HL-60 (cell line): ENCODE measurements around the gene CCDC169.
"Not testable (repeated sequence)": the region's sequence is repeated elsewhere in the genome, so short reads cannot be mapped to it uniquely, and the experiment has no call there.

ENCODE experiments used
- DNase-seq, 2 experiments: peaks; one replicate each; pipeline ENCODE4 v3.0.0-alpha.2; 2010 to 2020; ENCODE audit warnings: low read depth in 1 of 2, low spot score in 1 of 2
- H3K27ac ChIP-seq: fragments of 250-450 bp; sonication (Bioruptor Pico); replicated peaks from 2 replicates; pipeline ENCODE4 v1.5.1; 2020; ENCODE audit warnings: mild to moderate bottlenecking, moderate library complexity
- H3K27me3 ChIP-seq: fragments of 250-450 bp; sonication (Bioruptor Pico); 2 replicates; pipeline ENCODE4 v1.5.1; 2021; ENCODE audit warnings: mild to moderate bottlenecking, moderate library complexity; ENCODE audit not compliant: insufficient read depth, poor library complexity, severe bottlenecking
- H3K4me3 ChIP-seq: replicated peaks from 2 replicates; pipeline ENCODE4 v1.5.1; 2011; ENCODE audit warnings: mild to moderate bottlenecking, control low read depth, low read length; ENCODE audit not compliant: insufficient read depth
- CTCF ChIP-seq: IDR thresholded peaks from one replicate; pipeline ENCODE4 v1.5.1; 2011; ENCODE audit warnings: low read length, control low read depth, inconsistent platforms; ENCODE audit not compliant: insufficient read depth
- GABPA ChIP-seq: IDR thresholded peaks from 2 replicates; pipeline ENCODE4 v1.6.1; 2012; ENCODE audit warnings: low read depth
- POLR2AphosphoS5 ChIP-seq: IDR thresholded peaks from 2 replicates; pipeline ENCODE4 v1.6.1; 2012; ENCODE audit warnings: low read depth
- REST ChIP-seq: IDR thresholded peaks from 2 replicates; pipeline ENCODE4 v1.6.1; 2012; ENCODE audit warnings: low read depth; ENCODE audit not compliant: insufficient replicate concordance
- SPI1 ChIP-seq: IDR thresholded peaks from 2 replicates; pipeline ENCODE4 v1.6.1; 2012; ENCODE audit warnings: low read depth, mild to moderate bottlenecking, borderline replicate concordance

Gene CCDC169

GRCh38 chr13:36332986-36333385 lies 35.4 kb upstream of the CCDC169 start:
- H3K27ac ChIP-seq: no peak overlapping the region
- no peak for TF ChIP-seq REST
- TF ChIP-seq SPI1: no peak
- no peak for TF ChIP-seq POLR2AphosphoS5
- TF ChIP-seq CTCF: no peak
- TF ChIP-seq GABPA: no peak
- no peaks in the 10 kb centered on the region for H3K27me3 ChIP-seq
- DNase-seq: no peak
- no peak overlapping the region for H3K4me3 ChIP-seq

- not testable (repeated sequence) for H3K27me3 ChIP-seq, DNase-seq, H3K27ac ChIP-seq, H3K4me3 ChIP-seq
Observed at GRCh38 chr13:36332255-36332654, 34.6 kb upstream of the CCDC169 start.

GRCh38 chr13:36331280-36331679 lies 33.7 kb upstream of the CCDC169 start:
- TF ChIP-seq POLR2AphosphoS5: no peak
- TF ChIP-seq GABPA: no peak
- no peak for TF ChIP-seq CTCF
- Histone ChIP-seq H3K27ac (no peak overlapping the region), H3K4me3 (no peak overlapping the region), H3K27me3 (no peaks in the 10 kb centered on the region)
- no peak for DNase-seq

GRCh38 chr13:36329361-36329760 lies 31.7 kb upstream of the CCDC169 start:
- Histone ChIP-seq H3K27ac (no peak overlapping the region), H3K4me3 (no peak overlapping the region), H3K27me3 (no peaks in the 10 kb centered on the region)
- DNase-seq: no peak
- TF ChIP-seq GABPA (no peak), POLR2AphosphoS5 (no peak), CTCF (no peak), SPI1 (no peak), REST (no peak)
